Endothelial cell of umbilical vein (primary cell): ENCODE data around the gene CNOT10.

Experiments
- POLR2A ChIP-seq: IDR thresholded peaks from 2 replicates; pipeline ENCODE4 v1.6.1; 2012; ENCODE audit warnings: low read depth, mild to moderate bottlenecking, control low read depth, low read length
- POLR2AphosphoS5 ChIP-seq: IDR thresholded peaks from 2 replicates; pipeline ENCODE4 v1.6.1; 2012; ENCODE audit warnings: low read depth, mild to moderate bottlenecking, control low read depth, low read length, moderate library complexity; ENCODE audit not compliant: insufficient read depth
- TF ChIP-seq, protein P1 (sequence below), 2 donors: IDR thresholded peaks; 1 replicate in 1 of 2; 2 replicates in 1 of 2; pipeline ENCODE4 v1.5.1; 2011; ENCODE audit warnings: low read length in 2 of 2, mild to moderate bottlenecking in 2 of 2, moderate library complexity in 2 of 2, control low read depth in 1 of 2, inconsistent platforms in 1 of 2, low read depth in 1 of 2; ENCODE audit not compliant: insufficient read depth in 1 of 2; ENCODE audit errors: extremely low read depth in 1 of 2
- TF ChIP-seq, protein P2 (sequence below): IDR thresholded peaks from 2 replicates; pipeline ENCODE4 v1.6.1; 2011; ENCODE audit not compliant: insufficient read depth, insufficient read length

DNA sequence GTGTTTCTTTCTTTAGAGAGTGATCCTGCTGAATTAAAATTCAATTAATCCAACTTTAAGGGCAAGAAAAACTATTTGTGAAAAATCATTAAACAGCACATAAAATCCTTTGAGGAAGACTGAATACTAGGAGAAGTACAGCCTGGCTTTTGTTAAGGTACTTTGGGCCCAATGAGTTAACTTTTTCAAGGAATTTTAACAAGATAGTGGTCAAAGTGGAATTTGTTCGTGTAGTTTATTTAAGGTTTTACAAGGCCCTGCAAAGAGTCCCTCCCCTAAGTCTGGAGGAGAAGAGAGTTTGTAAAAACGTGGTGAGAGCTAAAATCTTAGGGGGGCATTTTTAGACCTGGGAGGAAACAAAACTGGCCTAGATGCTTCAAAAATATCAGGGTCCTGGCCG is 106.8 kb downstream of the CNOT10 start:
- TF ChIP-seq, protein P1, sequence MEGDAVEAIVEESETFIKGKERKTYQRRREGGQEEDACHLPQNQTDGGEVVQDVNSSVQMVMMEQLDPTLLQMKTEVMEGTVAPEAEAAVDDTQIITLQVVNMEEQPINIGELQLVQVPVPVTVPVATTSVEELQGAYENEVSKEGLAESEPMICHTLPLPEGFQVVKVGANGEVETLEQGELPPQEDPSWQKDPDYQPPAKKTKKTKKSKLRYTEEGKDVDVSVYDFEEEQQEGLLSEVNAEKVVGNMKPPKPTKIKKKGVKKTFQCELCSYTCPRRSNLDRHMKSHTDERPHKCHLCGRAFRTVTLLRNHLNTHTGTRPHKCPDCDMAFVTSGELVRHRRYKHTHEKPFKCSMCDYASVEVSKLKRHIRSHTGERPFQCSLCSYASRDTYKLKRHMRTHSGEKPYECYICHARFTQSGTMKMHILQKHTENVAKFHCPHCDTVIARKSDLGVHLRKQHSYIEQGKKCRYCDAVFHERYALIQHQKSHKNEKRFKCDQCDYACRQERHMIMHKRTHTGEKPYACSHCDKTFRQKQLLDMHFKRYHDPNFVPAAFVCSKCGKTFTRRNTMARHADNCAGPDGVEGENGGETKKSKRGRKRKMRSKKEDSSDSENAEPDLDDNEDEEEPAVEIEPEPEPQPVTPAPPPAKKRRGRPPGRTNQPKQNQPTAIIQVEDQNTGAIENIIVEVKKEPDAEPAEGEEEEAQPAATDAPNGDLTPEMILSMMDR (IDR thresholded peaks at IDR 0.05; ENCODE audit: extremely low read depth in 1 of 2, insufficient read depth in 1 of 2, low read depth in 1 of 2, low read length in 2 of 2), result no peak
- TF ChIP-seq POLR2A (no peak), POLR2AphosphoS5 (no peak)
- TF ChIP-seq, protein P2, sequence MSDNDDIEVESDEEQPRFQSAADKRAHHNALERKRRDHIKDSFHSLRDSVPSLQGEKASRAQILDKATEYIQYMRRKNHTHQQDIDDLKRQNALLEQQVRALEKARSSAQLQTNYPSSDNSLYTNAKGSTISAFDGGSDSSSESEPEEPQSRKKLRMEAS, result no peak
